ENCODE results near the gene PDE10A.

GRCh38 chr6:165480916-165481315 lies 182.1 kb downstream of the PDE10A start:
- TF ChIP-seq POLR2A (IDR thresholded peaks at IDR 0.05) (no peak), CTCF (IDR thresholded peaks at IDR 0.05) (no peak), EP300 (IDR thresholded peaks at IDR 0.05) (no peak)

Data from tibial nerve (tissue), 4 donors.